ENCODE measurements around the gene CTSF. TPM values are rescaled to one million over a fixed set of nuclear protein-coding genes. Genes with fewer than 3 reads are reported as not detected.

Gene CTSF
- total RNA-seq, 1 experiment from 2014 or later, result 3.7 TPM

DNA sequence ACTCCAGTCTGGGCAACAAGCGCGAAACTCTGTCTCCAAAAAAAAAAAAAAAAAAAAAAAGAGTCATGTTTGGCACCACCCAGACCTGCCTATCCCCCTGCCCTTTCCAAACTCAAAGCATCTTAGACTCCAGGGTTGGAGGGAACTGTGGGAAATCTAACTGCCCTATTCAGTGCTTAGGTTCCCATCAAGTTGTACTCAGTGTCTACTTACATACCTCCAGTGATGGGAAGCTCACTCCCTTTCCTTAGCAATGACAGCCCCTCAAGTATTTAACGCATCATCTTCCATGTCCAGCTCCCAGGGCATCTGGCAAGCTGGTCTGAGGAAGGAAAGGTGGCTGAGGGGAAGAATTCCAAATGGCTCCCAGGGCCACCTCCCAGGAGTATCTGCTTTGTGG is 18.7 kb downstream of the CTSF start:
- no peaks in the 10 kb centered on the region for H3K27me3 ChIP-seq (replicated peaks; ENCODE audit: insufficient read depth, low read depth, low read length, poor library complexity)
- H3K36me3 ChIP-seq (ENCODE audit: insufficient read depth, low read length, poor library complexity, severe bottlenecking), result no peaks in the 10 kb centered on the region
- H3K9me3 ChIP-seq (ENCODE audit: low read depth, low read length, poor library complexity, severe bottlenecking), result no peaks in the 10 kb centered on the region
- no peak for DNase-seq (ENCODE audit: low spot score)
- no peak overlapping the region for H3K27ac ChIP-seq (ENCODE audit: low read depth, low read length, poor library complexity, severe bottlenecking)
- ChIA-PET POLR2A (ENCODE audit: low non-redundant PET) (no interaction called here), CTCF (interaction anchor here (0.8 kb wide), 1 partner anchor 164 kb away, joined by 16 read pairs; no protein-coding TSS in a partner anchor)
- intact Hi-C loops (cut with micrococcal nuclease; ENCODE audit: unreplicated experiment), result no loop called here
- no TSS peak for BruUV-seq (replicated peaks)
- no peak for TF ChIP-seq EZH2 (IDR thresholded peaks at IDR 0.05; ENCODE audit: borderline replicate concordance, low read depth, low read length, poor library complexity, severe bottlenecking)
- TF ChIP-seq, protein P1, sequence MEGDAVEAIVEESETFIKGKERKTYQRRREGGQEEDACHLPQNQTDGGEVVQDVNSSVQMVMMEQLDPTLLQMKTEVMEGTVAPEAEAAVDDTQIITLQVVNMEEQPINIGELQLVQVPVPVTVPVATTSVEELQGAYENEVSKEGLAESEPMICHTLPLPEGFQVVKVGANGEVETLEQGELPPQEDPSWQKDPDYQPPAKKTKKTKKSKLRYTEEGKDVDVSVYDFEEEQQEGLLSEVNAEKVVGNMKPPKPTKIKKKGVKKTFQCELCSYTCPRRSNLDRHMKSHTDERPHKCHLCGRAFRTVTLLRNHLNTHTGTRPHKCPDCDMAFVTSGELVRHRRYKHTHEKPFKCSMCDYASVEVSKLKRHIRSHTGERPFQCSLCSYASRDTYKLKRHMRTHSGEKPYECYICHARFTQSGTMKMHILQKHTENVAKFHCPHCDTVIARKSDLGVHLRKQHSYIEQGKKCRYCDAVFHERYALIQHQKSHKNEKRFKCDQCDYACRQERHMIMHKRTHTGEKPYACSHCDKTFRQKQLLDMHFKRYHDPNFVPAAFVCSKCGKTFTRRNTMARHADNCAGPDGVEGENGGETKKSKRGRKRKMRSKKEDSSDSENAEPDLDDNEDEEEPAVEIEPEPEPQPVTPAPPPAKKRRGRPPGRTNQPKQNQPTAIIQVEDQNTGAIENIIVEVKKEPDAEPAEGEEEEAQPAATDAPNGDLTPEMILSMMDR (conservative IDR thresholded peaks at IDR 0.05; ENCODE audit: low read depth, low read length), result no peak
- H3K4me3 ChIP-seq (ENCODE audit: low read depth, low read length, poor library complexity, severe bottlenecking), result no peak overlapping the region
- H3K4me1 ChIP-seq (ENCODE audit: insufficient read depth, low read length, poor library complexity, severe bottlenecking), result peaks cover 4% of the 10 kb centered on the region

DNA sequence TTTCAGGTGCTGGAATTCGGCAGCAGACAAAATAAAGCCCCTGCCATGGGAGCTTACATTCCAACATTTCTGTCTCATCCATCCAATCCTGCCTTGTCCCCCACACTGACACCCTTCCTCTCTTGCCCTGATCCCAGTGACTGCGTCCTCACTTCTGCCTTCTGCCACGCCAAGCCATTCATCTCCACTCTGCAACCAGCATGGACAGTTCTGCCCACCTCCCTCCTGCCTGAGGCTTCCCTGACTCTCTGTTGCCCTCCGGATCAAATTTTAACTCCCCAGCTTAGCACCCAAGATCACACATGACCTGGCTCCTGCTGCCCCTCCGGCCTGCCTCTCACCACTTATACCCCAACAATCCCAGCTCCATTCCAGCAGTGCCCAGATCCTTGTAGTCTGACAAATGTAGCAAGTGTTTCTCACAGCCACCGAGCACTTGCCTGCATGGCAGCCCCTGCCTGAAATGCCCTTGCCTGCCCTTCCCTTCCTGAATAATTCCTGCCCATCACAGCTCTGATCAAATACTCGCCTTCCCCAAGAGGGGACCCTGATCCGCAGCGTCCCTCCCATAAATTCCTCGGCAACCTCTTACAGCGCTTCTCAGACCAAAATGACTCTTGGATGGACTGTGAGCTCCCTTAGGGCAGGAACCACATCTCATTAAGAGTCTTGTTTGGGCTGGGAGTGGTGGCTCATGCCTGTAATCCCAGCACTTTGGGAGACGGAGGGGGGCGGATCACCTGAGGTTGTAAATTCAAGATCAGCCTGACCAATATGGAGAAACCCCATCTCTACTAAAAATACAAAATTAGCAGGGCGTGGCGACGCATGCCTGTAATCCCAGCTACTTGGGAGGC is 19.4 kb downstream of the CTSF start:
- intact Hi-C loops (cut with micrococcal nuclease; ENCODE audit: unreplicated experiment), result no loop called here
- peaks cover 4% of the 10 kb centered on the region for H3K4me1 ChIP-seq (ENCODE audit: insufficient read depth, low read length, poor library complexity, severe bottlenecking)
- no peak for TF ChIP-seq EZH2 (IDR thresholded peaks at IDR 0.05; ENCODE audit: borderline replicate concordance, low read depth, low read length, poor library complexity, severe bottlenecking)
- TF ChIP-seq, protein P1 (conservative IDR thresholded peaks at IDR 0.05; ENCODE audit: low read depth, low read length), result no peak
- no peaks in the 10 kb centered on the region for H3K36me3 ChIP-seq (ENCODE audit: insufficient read depth, low read length, poor library complexity, severe bottlenecking)
- POLR2A ChIA-PET (ENCODE audit: low non-redundant PET), result no interaction called here
- CTCF ChIA-PET, result interaction anchor here (0.8 kb wide), 1 partner anchor 163 kb away, joined by 16 read pairs; no protein-coding TSS in a partner anchor
- no peak for DNase-seq (ENCODE audit: low spot score)
- H3K9me3 ChIP-seq (ENCODE audit: low read depth, low read length, poor library complexity, severe bottlenecking), result no peaks in the 10 kb centered on the region
- H3K27me3 ChIP-seq (replicated peaks; ENCODE audit: insufficient read depth, low read depth, low read length, poor library complexity), result no peaks in the 10 kb centered on the region
- no TSS peak for BruUV-seq (replicated peaks)
- no peak overlapping the region for H3K27ac ChIP-seq (ENCODE audit: low read depth, low read length, poor library complexity, severe bottlenecking)
- H3K4me3 ChIP-seq (ENCODE audit: low read depth, low read length, poor library complexity, severe bottlenecking), result no peak overlapping the region

DNA sequence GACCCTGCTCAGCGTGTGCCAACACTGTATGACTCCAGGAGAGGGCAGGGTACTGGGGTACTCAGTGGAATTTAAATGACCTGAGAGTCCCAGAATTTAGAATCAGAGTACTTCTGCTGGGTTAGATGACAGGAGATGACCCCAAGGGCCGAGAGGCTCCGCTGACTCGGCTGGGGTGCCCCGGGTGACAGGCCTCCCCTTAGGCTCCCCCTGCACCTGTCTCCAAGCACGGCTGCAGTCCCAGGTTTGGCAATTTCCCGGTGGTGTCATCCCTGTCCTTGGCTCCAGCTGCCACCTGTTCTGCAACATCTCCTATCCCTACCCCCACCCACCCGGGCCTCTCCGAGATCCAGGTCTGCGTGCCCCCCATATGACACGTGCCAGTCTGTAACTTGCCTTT is 20.4 kb downstream of the CTSF start:
- no peak for TF ChIP-seq EZH2 (IDR thresholded peaks at IDR 0.05; ENCODE audit: borderline replicate concordance, low read depth, low read length, poor library complexity, severe bottlenecking)
- TF ChIP-seq, protein P1 (conservative IDR thresholded peaks at IDR 0.05; ENCODE audit: low read depth, low read length), result no peak

More for the DNA sequence above, 20.4 kb downstream of the CTSF start:
- H3K27ac ChIP-seq (ENCODE audit: low read depth, low read length, poor library complexity, severe bottlenecking), result no peak overlapping the region
- ChIA-PET CTCF (no interaction called here), POLR2A (ENCODE audit: low non-redundant PET) (no interaction called here)
- H3K27me3 ChIP-seq (replicated peaks; ENCODE audit: insufficient read depth, low read depth, low read length, poor library complexity), result no peaks in the 10 kb centered on the region
- H3K4me1 ChIP-seq (ENCODE audit: insufficient read depth, low read length, poor library complexity, severe bottlenecking), result peaks cover 4% of the 10 kb centered on the region
- H3K9me3 ChIP-seq (ENCODE audit: low read depth, low read length, poor library complexity, severe bottlenecking), result no peaks in the 10 kb centered on the region
- no TSS peak for BruUV-seq (replicated peaks)
- DNase-seq (ENCODE audit: low spot score), result no peak
- no peak overlapping the region for H3K4me3 ChIP-seq (ENCODE audit: low read depth, low read length, poor library complexity, severe bottlenecking)
- intact Hi-C loops (cut with micrococcal nuclease; ENCODE audit: unreplicated experiment), result no loop called here
- no peaks in the 10 kb centered on the region for H3K36me3 ChIP-seq (ENCODE audit: insufficient read depth, low read length, poor library complexity, severe bottlenecking)
